ENCODE results near the gene PIGU.

DNA sequence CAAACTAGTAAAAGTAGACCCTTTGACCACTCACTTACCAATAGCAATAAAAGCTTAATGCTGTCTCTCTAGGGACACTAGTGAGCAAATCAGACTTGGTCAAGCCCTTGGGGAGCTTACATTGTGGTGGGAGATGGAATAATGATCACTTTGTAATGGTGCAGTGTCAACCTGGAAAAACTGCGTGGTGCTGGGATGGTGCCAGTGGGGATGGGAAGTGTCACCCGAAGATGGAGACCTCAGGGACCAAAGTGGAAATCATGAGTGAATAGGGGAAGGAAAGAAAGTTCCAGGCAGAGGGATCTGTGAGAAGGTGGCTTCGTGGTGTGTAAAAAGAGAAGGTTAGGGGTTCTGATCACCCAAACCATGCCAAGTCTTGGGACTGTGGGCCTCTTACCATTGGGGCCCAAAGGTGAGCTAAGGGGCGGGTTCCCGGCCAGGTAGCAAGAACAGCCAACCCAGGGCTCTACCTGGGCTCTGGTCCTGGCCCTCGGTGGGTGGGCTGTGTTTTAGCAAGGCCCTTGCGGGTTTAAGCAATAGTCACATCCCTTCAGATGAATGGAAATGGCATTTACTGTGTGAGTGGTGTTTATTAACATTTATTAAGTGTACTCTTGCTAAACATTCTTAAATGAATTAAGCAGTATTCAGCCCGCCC, 145.2 kb downstream of the PIGU start:
- TF ChIP-seq, protein P1, sequence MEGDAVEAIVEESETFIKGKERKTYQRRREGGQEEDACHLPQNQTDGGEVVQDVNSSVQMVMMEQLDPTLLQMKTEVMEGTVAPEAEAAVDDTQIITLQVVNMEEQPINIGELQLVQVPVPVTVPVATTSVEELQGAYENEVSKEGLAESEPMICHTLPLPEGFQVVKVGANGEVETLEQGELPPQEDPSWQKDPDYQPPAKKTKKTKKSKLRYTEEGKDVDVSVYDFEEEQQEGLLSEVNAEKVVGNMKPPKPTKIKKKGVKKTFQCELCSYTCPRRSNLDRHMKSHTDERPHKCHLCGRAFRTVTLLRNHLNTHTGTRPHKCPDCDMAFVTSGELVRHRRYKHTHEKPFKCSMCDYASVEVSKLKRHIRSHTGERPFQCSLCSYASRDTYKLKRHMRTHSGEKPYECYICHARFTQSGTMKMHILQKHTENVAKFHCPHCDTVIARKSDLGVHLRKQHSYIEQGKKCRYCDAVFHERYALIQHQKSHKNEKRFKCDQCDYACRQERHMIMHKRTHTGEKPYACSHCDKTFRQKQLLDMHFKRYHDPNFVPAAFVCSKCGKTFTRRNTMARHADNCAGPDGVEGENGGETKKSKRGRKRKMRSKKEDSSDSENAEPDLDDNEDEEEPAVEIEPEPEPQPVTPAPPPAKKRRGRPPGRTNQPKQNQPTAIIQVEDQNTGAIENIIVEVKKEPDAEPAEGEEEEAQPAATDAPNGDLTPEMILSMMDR (IDR thresholded peaks at IDR 0.05), result no peak
- no peak for TF ChIP-seq POLR2A (IDR thresholded peaks at IDR 0.05)
